ENCODE results near the gene AIG1. TPM values are rescaled to one million over a fixed set of nuclear protein-coding genes. Genes with fewer than 3 reads are reported as not detected.

The AIG1 gene
- total RNA-seq, 1 experiment from 2014 or later = 2.2 TPM

DNA sequence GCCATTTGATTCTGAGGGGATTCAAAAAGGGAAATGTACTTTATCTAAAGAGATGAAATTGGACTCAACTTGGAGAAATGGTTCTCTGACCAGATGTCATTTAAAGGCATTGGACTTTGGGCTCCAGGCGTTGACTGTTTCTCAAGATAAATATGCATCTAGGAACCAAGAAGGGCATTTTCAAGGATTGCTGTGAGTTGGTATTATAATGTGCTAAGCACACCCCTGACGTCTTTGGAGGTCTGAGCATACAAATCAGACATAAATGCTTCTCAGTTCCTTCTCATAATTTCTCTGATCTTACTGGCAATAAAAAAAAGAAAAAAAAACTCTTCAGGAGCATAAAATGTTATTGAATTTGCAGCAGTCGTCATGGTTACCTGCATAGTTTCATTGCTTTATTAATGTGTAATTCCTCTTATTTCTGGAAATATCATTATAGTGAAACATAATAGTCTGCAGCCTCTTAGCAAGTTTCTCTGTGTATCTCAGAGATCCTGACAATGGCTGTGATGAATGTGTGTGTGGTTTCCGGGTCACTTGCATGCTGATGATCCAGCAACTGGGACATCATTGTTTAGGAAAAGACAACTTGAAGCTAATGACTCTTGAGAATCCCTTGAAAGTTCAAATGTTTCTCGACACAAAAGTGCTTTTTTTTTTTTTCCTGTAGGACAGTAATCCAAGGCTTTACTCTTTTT, 136.0 kb downstream of the AIG1 start:
- Histone ChIP-seq H3K27ac (ENCODE audit: low read depth, low read length, poor library complexity, severe bottlenecking) (no peak overlapping the region), H3K4me3 (ENCODE audit: low read depth, low read length, poor library complexity, severe bottlenecking) (no peak overlapping the region), H3K4me1 (ENCODE audit: insufficient read depth, low read length, poor library complexity, severe bottlenecking) (no peaks in the 10 kb centered on the region), H3K27me3 (replicated peaks; ENCODE audit: insufficient read depth, low read depth, low read length, poor library complexity) (no peaks in the 10 kb centered on the region), H3K9me3 (ENCODE audit: low read depth, low read length, poor library complexity, severe bottlenecking) (no peaks in the 10 kb centered on the region), H3K36me3 (ENCODE audit: insufficient read depth, low read length, poor library complexity, severe bottlenecking) (no peaks in the 10 kb centered on the region)
- BruUV-seq (replicated peaks) = no TSS peak
- CTCF ChIA-PET = no interaction called here
- intact Hi-C loops (cut with micrococcal nuclease; ENCODE audit: unreplicated experiment) = no loop called here
- POLR2A ChIA-PET (ENCODE audit: low non-redundant PET) = no interaction called here
- peak; percentile 13 for DNase-seq (ENCODE audit: low spot score)
- TF ChIP-seq, protein P1, sequence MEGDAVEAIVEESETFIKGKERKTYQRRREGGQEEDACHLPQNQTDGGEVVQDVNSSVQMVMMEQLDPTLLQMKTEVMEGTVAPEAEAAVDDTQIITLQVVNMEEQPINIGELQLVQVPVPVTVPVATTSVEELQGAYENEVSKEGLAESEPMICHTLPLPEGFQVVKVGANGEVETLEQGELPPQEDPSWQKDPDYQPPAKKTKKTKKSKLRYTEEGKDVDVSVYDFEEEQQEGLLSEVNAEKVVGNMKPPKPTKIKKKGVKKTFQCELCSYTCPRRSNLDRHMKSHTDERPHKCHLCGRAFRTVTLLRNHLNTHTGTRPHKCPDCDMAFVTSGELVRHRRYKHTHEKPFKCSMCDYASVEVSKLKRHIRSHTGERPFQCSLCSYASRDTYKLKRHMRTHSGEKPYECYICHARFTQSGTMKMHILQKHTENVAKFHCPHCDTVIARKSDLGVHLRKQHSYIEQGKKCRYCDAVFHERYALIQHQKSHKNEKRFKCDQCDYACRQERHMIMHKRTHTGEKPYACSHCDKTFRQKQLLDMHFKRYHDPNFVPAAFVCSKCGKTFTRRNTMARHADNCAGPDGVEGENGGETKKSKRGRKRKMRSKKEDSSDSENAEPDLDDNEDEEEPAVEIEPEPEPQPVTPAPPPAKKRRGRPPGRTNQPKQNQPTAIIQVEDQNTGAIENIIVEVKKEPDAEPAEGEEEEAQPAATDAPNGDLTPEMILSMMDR (conservative IDR thresholded peaks at IDR 0.05; ENCODE audit: low read depth, low read length) = no peak
- no peak for TF ChIP-seq EZH2 (IDR thresholded peaks at IDR 0.05; ENCODE audit: borderline replicate concordance, low read depth, low read length, poor library complexity, severe bottlenecking)

DNA sequence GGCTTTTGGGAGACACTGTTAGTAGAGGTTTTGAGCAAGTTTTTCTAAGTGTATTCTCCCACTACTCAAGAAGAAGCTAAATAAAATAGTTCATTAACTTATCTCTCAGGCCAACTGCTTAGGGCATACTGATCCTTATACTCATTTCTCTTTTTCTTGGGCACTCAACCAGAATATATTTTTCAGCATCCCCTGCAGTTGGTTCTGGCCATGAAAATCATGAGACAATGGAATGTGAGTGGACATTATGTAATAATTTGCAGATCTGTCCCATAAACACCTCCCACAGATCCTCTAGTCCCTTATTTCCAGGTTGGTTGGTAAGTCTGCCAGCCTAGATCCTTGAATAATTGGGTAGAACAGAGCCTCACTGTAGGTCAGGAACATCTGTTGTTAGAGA, 136.7 kb downstream of the AIG1 start:
- Histone ChIP-seq H3K9me3 (ENCODE audit: low read depth, low read length, poor library complexity, severe bottlenecking) (no peaks in the 10 kb centered on the region), H3K4me1 (ENCODE audit: insufficient read depth, low read length, poor library complexity, severe bottlenecking) (no peaks in the 10 kb centered on the region), H3K27me3 (replicated peaks; ENCODE audit: insufficient read depth, low read depth, low read length, poor library complexity) (no peaks in the 10 kb centered on the region), H3K27ac (ENCODE audit: low read depth, low read length, poor library complexity, severe bottlenecking) (no peak overlapping the region), H3K36me3 (ENCODE audit: insufficient read depth, low read length, poor library complexity, severe bottlenecking) (no peaks in the 10 kb centered on the region), H3K4me3 (ENCODE audit: low read depth, low read length, poor library complexity, severe bottlenecking) (no peak overlapping the region)
- no TSS peak for BruUV-seq (replicated peaks)
- intact Hi-C loops (cut with micrococcal nuclease; ENCODE audit: unreplicated experiment) = no loop called here
- CTCF ChIA-PET = no interaction called here
- no peak for TF ChIP-seq EZH2 (IDR thresholded peaks at IDR 0.05; ENCODE audit: borderline replicate concordance, low read depth, low read length, poor library complexity, severe bottlenecking)
- TF ChIP-seq, protein P1 (conservative IDR thresholded peaks at IDR 0.05; ENCODE audit: low read depth, low read length) = no peak
- no peak for DNase-seq (ENCODE audit: low spot score)
- POLR2A ChIA-PET (ENCODE audit: low non-redundant PET) = no interaction called here

DNA sequence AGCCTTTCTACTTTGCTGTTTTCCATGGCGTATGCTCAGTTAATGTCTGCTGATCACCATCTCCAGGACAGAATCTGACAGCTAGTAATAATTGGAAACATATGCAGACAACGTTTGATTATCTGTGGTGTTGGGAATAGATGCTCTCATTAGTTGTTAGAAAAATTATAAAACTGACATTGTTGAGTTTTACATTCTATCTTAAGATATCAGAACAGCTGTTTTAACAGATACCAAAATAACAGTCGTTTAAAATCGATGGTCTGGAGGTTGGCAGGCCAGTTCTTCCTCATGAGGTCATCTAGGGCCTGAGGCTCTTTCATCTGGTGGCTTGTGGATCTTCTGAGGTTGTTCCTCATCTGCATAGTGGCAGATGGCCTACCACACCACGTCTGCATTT, 137.6 kb downstream of the AIG1 start:
- no peaks in the 10 kb centered on the region for H3K9me3 ChIP-seq (ENCODE audit: low read depth, low read length, poor library complexity, severe bottlenecking)
- BruUV-seq (replicated peaks) = no TSS peak
- POLR2A ChIA-PET (ENCODE audit: low non-redundant PET) = no interaction called here
- DNase-seq (ENCODE audit: low spot score) = no peak
- no peaks in the 10 kb centered on the region for H3K36me3 ChIP-seq (ENCODE audit: insufficient read depth, low read length, poor library complexity, severe bottlenecking)
- intact Hi-C loops (cut with micrococcal nuclease; ENCODE audit: unreplicated experiment) = no loop called here
- CTCF ChIA-PET = no interaction called here
- H3K27me3 ChIP-seq (replicated peaks; ENCODE audit: insufficient read depth, low read depth, low read length, poor library complexity) = no peaks in the 10 kb centered on the region
- H3K27ac ChIP-seq (ENCODE audit: low read depth, low read length, poor library complexity, severe bottlenecking) = no peak overlapping the region
- H3K4me1 ChIP-seq (ENCODE audit: insufficient read depth, low read length, poor library complexity, severe bottlenecking) = no peaks in the 10 kb centered on the region
- no peak overlapping the region for H3K4me3 ChIP-seq (ENCODE audit: low read depth, low read length, poor library complexity, severe bottlenecking)
- TF ChIP-seq, protein P1 (conservative IDR thresholded peaks at IDR 0.05; ENCODE audit: low read depth, low read length) = no peak
- TF ChIP-seq EZH2 (IDR thresholded peaks at IDR 0.05; ENCODE audit: borderline replicate concordance, low read depth, low read length, poor library complexity, severe bottlenecking) = no peak

All from A673 (cell line).